GM12873 (cell line): ENCODE measurements around the gene MSRB1.

ENCODE experiments used
- TF ChIP-seq, protein P1 (sequence below): IDR thresholded peaks from 2 replicates; pipeline ENCODE4 v1.5.1; 2012; ENCODE audit warnings: low read depth, mild to moderate bottlenecking, moderate library complexity, low read length, control low read depth; ENCODE audit not compliant: insufficient read depth; ENCODE audit errors: missing control alignments

Gene MSRB1

DNA sequence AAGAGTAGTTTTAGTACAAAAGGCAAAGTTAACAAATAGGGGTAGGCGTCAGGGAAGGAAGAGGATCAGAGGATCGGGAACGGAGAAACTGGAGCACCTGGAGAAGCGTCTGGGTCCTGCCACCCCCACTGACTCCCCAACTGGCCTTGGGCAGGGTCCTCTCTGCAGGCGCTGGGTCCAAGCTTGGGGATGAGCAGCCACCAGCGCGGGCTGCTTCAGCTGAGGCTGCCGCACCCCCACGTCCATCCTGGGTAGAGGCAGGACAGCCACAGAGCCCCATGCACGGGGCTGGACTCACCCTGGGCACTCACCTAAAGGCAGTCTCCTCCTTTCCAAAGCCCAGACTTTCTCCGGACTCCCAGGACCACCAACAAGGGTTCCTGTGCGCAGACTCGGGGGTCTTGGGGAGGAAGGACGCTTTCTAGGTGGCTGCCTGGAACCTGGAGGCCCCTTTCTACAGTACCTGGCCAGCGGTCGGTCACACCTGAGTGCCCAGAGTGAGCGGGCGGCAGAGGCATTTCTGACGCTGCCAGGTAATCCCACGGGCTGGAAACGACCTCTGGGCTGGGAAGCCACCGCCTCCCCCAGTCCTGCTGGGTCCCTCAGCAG is 25.8 kb downstream of the MSRB1 start:
- TF ChIP-seq, protein P1, sequence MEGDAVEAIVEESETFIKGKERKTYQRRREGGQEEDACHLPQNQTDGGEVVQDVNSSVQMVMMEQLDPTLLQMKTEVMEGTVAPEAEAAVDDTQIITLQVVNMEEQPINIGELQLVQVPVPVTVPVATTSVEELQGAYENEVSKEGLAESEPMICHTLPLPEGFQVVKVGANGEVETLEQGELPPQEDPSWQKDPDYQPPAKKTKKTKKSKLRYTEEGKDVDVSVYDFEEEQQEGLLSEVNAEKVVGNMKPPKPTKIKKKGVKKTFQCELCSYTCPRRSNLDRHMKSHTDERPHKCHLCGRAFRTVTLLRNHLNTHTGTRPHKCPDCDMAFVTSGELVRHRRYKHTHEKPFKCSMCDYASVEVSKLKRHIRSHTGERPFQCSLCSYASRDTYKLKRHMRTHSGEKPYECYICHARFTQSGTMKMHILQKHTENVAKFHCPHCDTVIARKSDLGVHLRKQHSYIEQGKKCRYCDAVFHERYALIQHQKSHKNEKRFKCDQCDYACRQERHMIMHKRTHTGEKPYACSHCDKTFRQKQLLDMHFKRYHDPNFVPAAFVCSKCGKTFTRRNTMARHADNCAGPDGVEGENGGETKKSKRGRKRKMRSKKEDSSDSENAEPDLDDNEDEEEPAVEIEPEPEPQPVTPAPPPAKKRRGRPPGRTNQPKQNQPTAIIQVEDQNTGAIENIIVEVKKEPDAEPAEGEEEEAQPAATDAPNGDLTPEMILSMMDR = no peak

DNA sequence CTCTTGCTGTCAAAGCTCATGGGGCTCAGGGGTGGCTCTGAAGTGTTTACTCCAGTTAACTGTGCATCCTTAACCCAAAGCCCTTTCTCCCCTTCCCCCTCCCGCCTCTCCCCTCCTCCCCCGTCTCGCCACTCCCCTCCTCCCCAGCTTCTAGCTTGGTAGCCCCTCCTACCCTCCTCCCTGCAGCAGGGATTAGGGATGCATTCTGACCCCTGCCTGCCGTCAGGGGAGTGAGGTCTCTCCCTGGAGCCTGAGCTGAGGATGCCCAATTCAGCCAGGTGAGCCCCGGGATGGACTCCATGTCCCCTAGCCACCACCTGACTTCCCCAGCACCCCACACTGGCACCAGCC is 26.4 kb downstream of the MSRB1 start:
- TF ChIP-seq, protein P1 = no peak

DNA sequence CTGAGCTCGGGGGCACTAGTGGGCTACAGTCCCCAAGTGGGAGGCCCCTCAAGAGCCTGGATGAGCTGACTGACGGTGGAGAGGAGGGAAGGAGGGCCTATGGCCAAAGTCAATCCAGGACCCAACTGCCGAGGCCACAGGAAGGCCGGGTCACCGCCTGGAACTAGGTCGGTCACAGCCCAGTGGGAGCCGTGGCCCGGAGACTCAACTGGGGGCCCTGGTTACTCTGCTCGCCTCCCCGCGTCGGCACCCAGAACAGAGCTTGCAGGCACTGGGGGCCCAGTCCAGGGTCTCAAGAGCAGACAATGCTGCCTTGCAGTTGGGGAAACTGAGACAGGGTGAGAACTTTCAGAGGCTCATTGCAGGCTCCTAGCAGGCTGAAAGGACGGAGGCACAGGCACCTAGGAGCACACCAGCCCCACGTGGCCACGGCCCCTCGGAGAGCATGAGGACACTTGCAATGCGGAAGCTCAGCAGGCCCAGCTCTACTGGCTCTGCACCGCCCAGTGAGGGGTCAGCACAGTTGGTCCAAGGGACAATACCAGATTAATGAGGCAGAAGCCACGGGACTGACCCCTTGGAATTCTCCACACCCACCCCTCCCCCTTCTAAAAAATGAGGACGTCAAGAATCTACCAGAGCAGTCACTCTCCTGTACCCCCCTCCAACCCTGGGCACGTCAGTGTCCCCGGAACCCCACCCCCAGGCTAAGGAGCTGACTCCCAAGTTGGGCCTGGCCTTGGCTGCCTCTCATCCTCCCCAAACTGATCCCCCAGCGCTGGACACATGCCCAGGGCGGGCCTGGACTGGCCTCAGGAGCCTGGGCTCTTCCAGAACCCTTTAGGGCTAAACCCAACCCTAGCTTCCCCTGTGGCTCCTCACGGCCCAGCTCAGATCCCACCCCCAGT is 27.0 kb downstream of the MSRB1 start:
- TF ChIP-seq, protein P1 = no peak

DNA sequence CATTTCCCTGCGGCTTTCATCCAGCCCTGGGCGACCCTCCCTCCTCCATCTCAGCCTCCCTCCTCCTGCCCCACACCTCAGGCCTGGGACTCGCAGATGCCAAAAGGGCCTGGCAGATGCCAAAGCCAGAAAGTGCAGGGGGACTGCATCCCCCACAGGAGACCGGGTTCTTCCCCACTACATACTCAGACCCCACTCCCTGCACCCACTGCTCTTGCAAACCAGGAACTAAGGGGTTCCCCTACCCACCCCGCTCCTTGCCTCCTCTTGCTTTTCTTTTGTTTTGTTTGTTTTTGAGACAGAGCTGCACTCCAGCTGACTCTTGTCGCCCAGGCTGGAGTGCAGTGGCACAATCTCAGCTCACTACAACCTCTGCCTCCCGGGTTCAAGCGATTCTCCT is 28.0 kb downstream of the MSRB1 start:
- TF ChIP-seq, protein P1 = no peak

DNA sequence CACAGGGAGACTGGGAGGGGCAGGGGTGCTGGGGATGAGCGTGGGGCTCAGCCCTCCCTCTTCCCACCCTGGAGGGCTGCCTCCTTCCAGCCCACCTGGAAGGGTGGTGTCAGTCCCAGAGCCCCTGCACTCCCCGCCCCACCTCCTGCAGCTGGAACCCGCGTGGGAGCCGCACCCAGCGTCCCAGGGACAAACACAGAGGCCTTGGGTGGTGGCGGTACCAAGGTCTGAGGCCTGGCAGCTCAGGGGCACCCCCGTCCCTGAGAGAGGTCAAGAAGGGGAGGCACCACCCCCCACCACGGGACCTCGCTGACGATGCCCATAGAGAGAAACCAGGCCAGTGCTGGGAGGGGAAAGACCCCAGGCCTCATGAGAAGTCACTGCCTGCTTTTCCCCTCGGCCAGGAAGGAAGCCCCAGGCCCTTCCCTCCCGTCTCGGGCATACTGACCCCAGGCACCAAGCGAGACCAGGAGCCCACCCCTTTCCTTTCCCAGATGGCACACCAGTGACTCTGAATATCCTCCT is 28.9 kb downstream of the MSRB1 start:
- TF ChIP-seq, protein P1 = no peak

DNA sequence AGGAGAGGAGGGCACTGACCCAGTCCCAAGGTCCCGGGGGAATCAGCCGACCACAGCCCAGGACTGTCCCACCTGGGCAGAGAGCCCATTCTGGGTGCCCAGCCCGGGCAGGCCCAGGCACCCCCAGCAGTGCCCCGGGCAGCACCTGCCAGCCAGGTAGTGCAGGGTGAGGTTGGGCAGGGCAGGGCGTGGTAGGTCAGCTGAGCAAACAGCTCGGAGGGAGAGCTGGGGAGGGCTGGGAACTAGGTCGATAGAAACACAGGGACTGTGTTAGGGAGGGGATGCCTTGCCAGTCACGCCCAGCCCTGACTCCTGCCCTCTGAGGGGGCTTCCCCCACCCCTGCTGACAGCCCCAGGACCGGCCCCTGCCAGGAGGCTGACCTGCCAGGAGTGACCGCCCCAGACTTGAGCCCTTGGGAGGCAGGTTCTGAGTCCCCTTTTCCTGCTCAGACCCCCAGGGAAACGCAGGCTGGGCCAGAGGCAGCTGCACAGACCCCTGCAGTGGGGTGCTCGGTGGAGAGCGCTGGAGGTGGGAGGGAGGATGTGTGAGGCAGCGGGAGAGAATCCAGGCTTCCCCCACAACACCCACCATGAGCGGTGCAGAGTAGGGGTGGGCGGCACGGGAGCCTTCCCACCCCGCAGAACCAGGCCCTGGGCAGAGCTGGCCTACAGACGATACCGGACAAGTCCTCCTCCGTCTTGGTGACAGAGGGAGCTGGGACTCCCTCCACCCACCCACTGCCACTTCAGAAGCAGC is 29.5 kb downstream of the MSRB1 start:
- TF ChIP-seq, protein P1 = no peak

DNA sequence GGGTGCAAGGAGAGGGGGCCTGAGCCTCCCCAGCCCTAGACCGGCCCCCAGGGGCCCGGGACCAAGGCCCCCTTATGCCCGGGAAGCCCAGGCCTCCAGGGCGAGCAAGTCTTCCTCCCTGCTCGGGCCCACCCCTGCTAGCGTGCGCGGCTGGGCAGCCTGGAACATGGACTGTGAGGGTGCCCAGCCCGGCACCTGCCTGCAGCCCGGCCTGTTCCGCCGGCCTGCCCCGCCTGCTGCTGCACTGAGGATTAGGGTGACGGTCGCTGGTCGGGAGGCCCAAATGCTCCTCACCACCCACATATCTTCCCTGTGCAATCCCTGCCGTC is 30.8 kb downstream of the MSRB1 start:
- TF ChIP-seq, protein P1 = no peak
